Measurements from ENCODE around the gene MRTFA.

Gene MRTFA

GRCh38 chr22:40653361-40653760, 16.8 kb upstream of the MRTFA start:
- Histone ChIP-seq H3K27me3 (ENCODE audit: control insufficient read depth, insufficient read depth, low read length) (no peaks in the 10 kb centered on the region), H3K4me3 (ENCODE audit: low read length) (no peak overlapping the region), H3K4me1 (ENCODE audit: control insufficient read depth, insufficient read depth, low read length) (peaks cover 17% of the 10 kb centered on the region), H3K36me3 (ENCODE audit: control insufficient read depth, insufficient read depth, low read length) (no peaks in the 10 kb centered on the region), H3K9ac (ENCODE audit: low read length) (no peak overlapping the region), H3K27ac (ENCODE audit: low read depth, low read length) (no peak overlapping the region)

- peak overlapping the region; percentile 82 for H3K4me3 ChIP-seq (ENCODE audit: low read length)
- H3K27me3 ChIP-seq (ENCODE audit: control insufficient read depth, insufficient read depth, low read length) = no peaks in the 10 kb centered on the region
- H3K27ac ChIP-seq (ENCODE audit: low read depth, low read length) = peak overlapping the region; percentile 99
- peak overlapping the region; percentile 90 for H3K9ac ChIP-seq (ENCODE audit: low read length)
- H3K4me1 ChIP-seq (ENCODE audit: control insufficient read depth, insufficient read depth, low read length) = peaks cover 17% of the 10 kb centered on the region
- H3K36me3 ChIP-seq (ENCODE audit: control insufficient read depth, insufficient read depth, low read length) = no peaks in the 10 kb centered on the region
Observed at GRCh38 chr22:40651563-40652501, 15.3 kb upstream of the MRTFA start.

GRCh38 chr22:40651057-40651456, 14.5 kb upstream of the MRTFA start:
- Histone ChIP-seq H3K27ac (ENCODE audit: low read depth, low read length) (peak overlapping the region; percentile 99), H3K9ac (ENCODE audit: low read length) (no peak overlapping the region), H3K4me1 (ENCODE audit: control insufficient read depth, insufficient read depth, low read length) (peaks cover 17% of the 10 kb centered on the region), H3K27me3 (ENCODE audit: control insufficient read depth, insufficient read depth, low read length) (no peaks in the 10 kb centered on the region), H3K4me3 (ENCODE audit: low read length) (peak overlapping the region; percentile 82), H3K36me3 (ENCODE audit: control insufficient read depth, insufficient read depth, low read length) (no peaks in the 10 kb centered on the region)

GRCh38 chr22:40648386-40648785, 11.9 kb upstream of the MRTFA start:
- Histone ChIP-seq H3K4me3 (ENCODE audit: low read length) (no peak overlapping the region), H3K27ac (ENCODE audit: low read depth, low read length) (no peak overlapping the region), H3K27me3 (ENCODE audit: control insufficient read depth, insufficient read depth, low read length) (no peaks in the 10 kb centered on the region), H3K36me3 (ENCODE audit: control insufficient read depth, insufficient read depth, low read length) (no peaks in the 10 kb centered on the region), H3K4me1 (ENCODE audit: control insufficient read depth, insufficient read depth, low read length) (peaks cover 14% of the 10 kb centered on the region), H3K9ac (ENCODE audit: low read length) (no peak overlapping the region)

GRCh38 chr22:40645579-40646197, 9.2 kb upstream of the MRTFA start:
- Histone ChIP-seq H3K4me1 (ENCODE audit: control insufficient read depth, insufficient read depth, low read length) (no peaks in the 10 kb centered on the region), H3K27ac (ENCODE audit: low read depth, low read length) (no peak overlapping the region), H3K36me3 (ENCODE audit: control insufficient read depth, insufficient read depth, low read length) (no peaks in the 10 kb centered on the region), H3K4me3 (ENCODE audit: low read length) (no peak overlapping the region), H3K9ac (ENCODE audit: low read length) (no peak overlapping the region), H3K27me3 (ENCODE audit: control insufficient read depth, insufficient read depth, low read length) (no peaks in the 10 kb centered on the region)

- Histone ChIP-seq H3K9ac (ENCODE audit: low read length) (no peak overlapping the region), H3K27ac (ENCODE audit: low read depth, low read length) (no peak overlapping the region), H3K4me3 (ENCODE audit: low read length) (no peak overlapping the region), H3K4me1 (ENCODE audit: control insufficient read depth, insufficient read depth, low read length) (peaks cover 5% of the 10 kb centered on the region), H3K36me3 (ENCODE audit: control insufficient read depth, insufficient read depth, low read length) (no peaks in the 10 kb centered on the region), H3K27me3 (ENCODE audit: control insufficient read depth, insufficient read depth, low read length) (no peaks in the 10 kb centered on the region)
Observed at GRCh38 chr22:40642316-40642715, 5.8 kb upstream of the MRTFA start.

- Histone ChIP-seq H3K9ac (ENCODE audit: low read length) (no peak overlapping the region), H3K4me1 (ENCODE audit: control insufficient read depth, insufficient read depth, low read length) (peaks cover 5% of the 10 kb centered on the region), H3K27me3 (ENCODE audit: control insufficient read depth, insufficient read depth, low read length) (no peaks in the 10 kb centered on the region), H3K4me3 (ENCODE audit: low read length) (no peak overlapping the region), H3K27ac (ENCODE audit: low read depth, low read length) (no peak overlapping the region), H3K36me3 (ENCODE audit: control insufficient read depth, insufficient read depth, low read length) (no peaks in the 10 kb centered on the region)
Observed at GRCh38 chr22:40641269-40641668, 4.8 kb upstream of the MRTFA start.

GRCh38 chr22:40638261-40638660, 1.7 kb upstream of the MRTFA start:
- Histone ChIP-seq H3K36me3 (ENCODE audit: control insufficient read depth, insufficient read depth, low read length) (no peaks in the 10 kb centered on the region), H3K27me3 (ENCODE audit: control insufficient read depth, insufficient read depth, low read length) (no peaks in the 10 kb centered on the region), H3K27ac (ENCODE audit: low read depth, low read length) (no peak overlapping the region), H3K4me1 (ENCODE audit: control insufficient read depth, insufficient read depth, low read length) (peaks cover 13% of the 10 kb centered on the region), H3K4me3 (ENCODE audit: low read length) (peak overlapping the region; percentile 93), H3K9ac (ENCODE audit: low read length) (no peak overlapping the region)

GRCh38 chr22:40637183-40638150, 948 bp upstream of the MRTFA start:
- Histone ChIP-seq H3K4me3 (ENCODE audit: low read length) (peak overlapping the region; percentile 93), H3K4me1 (ENCODE audit: control insufficient read depth, insufficient read depth, low read length) (peaks cover 13% of the 10 kb centered on the region), H3K27me3 (ENCODE audit: control insufficient read depth, insufficient read depth, low read length) (no peaks in the 10 kb centered on the region)

GRCh38 chr22:40635940-40636379, 559 bp downstream of the MRTFA start:
- no peaks in the 10 kb centered on the region for H3K27me3 ChIP-seq (ENCODE audit: control insufficient read depth, insufficient read depth, low read length)
- H3K4me1 ChIP-seq (ENCODE audit: control insufficient read depth, insufficient read depth, low read length) = peaks cover 13% of the 10 kb centered on the region
- peak overlapping the region; percentile 97 for H3K27ac ChIP-seq (ENCODE audit: low read depth, low read length)
- H3K4me3 ChIP-seq (ENCODE audit: low read length) = peak overlapping the region; percentile 68
- H3K36me3 ChIP-seq (ENCODE audit: control insufficient read depth, insufficient read depth, low read length) = no peaks in the 10 kb centered on the region
- H3K9ac ChIP-seq (ENCODE audit: low read length) = peak overlapping the region; percentile 56

More at GRCh38 chr22:40637183-40638150, 948 bp upstream of the MRTFA start:
- peak overlapping the region; percentile 97 for H3K27ac ChIP-seq (ENCODE audit: low read depth, low read length)
- H3K9ac ChIP-seq (ENCODE audit: low read length) = peak overlapping the region; percentile 94
- no peaks in the 10 kb centered on the region for H3K36me3 ChIP-seq (ENCODE audit: control insufficient read depth, insufficient read depth, low read length)

GRCh38 chr22:40635043-40635939, 1.2 kb downstream of the MRTFA start:
- peak overlapping the region; percentile 68 for H3K4me3 ChIP-seq (ENCODE audit: low read length)
- peak overlapping the region; percentile 97 for H3K27ac ChIP-seq (ENCODE audit: low read depth, low read length)
- peaks cover 13% of the 10 kb centered on the region for H3K4me1 ChIP-seq (ENCODE audit: control insufficient read depth, insufficient read depth, low read length)
- H3K9ac ChIP-seq (ENCODE audit: low read length) = peak overlapping the region; percentile 6
- no peaks in the 10 kb centered on the region for H3K27me3 ChIP-seq (ENCODE audit: control insufficient read depth, insufficient read depth, low read length)
- no peaks in the 10 kb centered on the region for H3K36me3 ChIP-seq (ENCODE audit: control insufficient read depth, insufficient read depth, low read length)

Measured in rectal smooth muscle tissue (tissue), 1 donor.